H1 (cell line): Measurements from ENCODE around the gene LYRM4. TPM values are rescaled to one million over a fixed set of nuclear protein-coding genes. Genes with fewer than 3 reads are reported as not detected.

ENCODE experiments used
- CTCF ChIA-PET: fragments of 300-600 bp; sonication (Branson Sonifier 250); formaldehyde crosslinking; loops from one replicate; lab custom pipeline; 2021; ENCODE audit not compliant: partially characterized antibody; lab: Charles Lee
- POLR2A ChIA-PET: fragments of 300-600 bp; sonication (Branson Sonifier 250); formaldehyde crosslinking; loops from one replicate; lab custom pipeline; 2021; ENCODE audit warnings: inconsistent platforms; ENCODE audit not compliant: partially characterized antibody; lab: Charles Lee
- DNase-seq, 2 experiments: peaks; one replicate each; pipeline versions ENCODE4 v3.0.0 to v3.0.0-alpha.2; 2010 to 2022; ENCODE audit warnings: low spot score in 2 of 2, low read depth in 1 of 2, mixed read lengths in 1 of 2
- FAIRE-seq: peaks from 2 replicates; lab custom pipeline; 2011; peaks lifted over from hg19 to GRCh38; lab: Jason Lieb, UNC
- H2AFZ ChIP-seq: 2 replicates; pipeline ENCODE4 v1.8.1; 2012; ENCODE audit warnings: low read length, inconsistent platforms
- H2AK5ac ChIP-seq: 2 replicates; pipeline ENCODE4 v1.6.1; 2013; ENCODE audit warnings: low read depth, low read length
- H2BK120ac ChIP-seq: replicated peaks from 2 replicates; pipeline ENCODE3; 2013; ENCODE audit warnings: low read depth, low read length, inconsistent platforms
- H2BK12ac ChIP-seq: 2 replicates; pipeline ENCODE4 v1.6.1; 2013; ENCODE audit warnings: low read depth, low read length
- H2BK15ac ChIP-seq: 2 replicates; pipeline ENCODE4 v1.6.1; 2013; ENCODE audit warnings: low read length
- H2BK20ac ChIP-seq: 2 replicates; pipeline ENCODE4 v1.6.1; 2013; ENCODE audit warnings: low read length
- H2BK5ac ChIP-seq: 2 replicates; pipeline ENCODE4 v1.6.1; 2013; ENCODE audit warnings: low read depth, low read length
- H3K14ac ChIP-seq: 2 replicates; pipeline ENCODE4 v1.6.1; 2013; ENCODE audit warnings: inconsistent platforms; ENCODE audit not compliant: insufficient read length
- H3K18ac ChIP-seq: 2 replicates; pipeline ENCODE4 v1.6.1; 2013; ENCODE audit warnings: low read length; ENCODE audit errors: extremely low read depth
- H3K23ac ChIP-seq: 2 replicates; pipeline ENCODE4 v1.6.1; 2013; ENCODE audit warnings: inconsistent platforms; ENCODE audit not compliant: insufficient read length
- H3K23me2 ChIP-seq: 2 replicates; pipeline ENCODE4 v1.6.1; 2013; ENCODE audit warnings: low read depth, low read length
- H3K27ac ChIP-seq: 2 replicates; pipeline ENCODE4 v1.6.1; 2011; ENCODE audit warnings: low read depth, low read length, inconsistent platforms
- H3K27me3 ChIP-seq, 4 experiments: replicated peaks in 1 of 4; 1 replicate in 1 of 4; 2 replicates in 3 of 4; pipeline versions ENCODE4 v1.6.1 to v1.8.1; 2011 to 2013; ENCODE audit warnings: low read length in 3 of 4, mild to moderate bottlenecking in 3 of 4, inconsistent platforms in 2 of 4, mixed read lengths in 2 of 4, moderate library complexity in 1 of 4; ENCODE audit not compliant: control insufficient read depth in 3 of 4, insufficient read depth in 3 of 4; ENCODE audit errors: extremely low read depth in 1 of 4
- H3K36me3 ChIP-seq, 4 experiments: 2 replicates each; pipeline versions ENCODE4 v1.6.1 to v1.8.1; 2011 to 2013; ENCODE audit warnings: mild to moderate bottlenecking in 4 of 4, low read length in 3 of 4, moderate library complexity in 2 of 4, control low read depth in 1 of 4, inconsistent platforms in 1 of 4; ENCODE audit not compliant: insufficient read depth in 4 of 4, control insufficient read depth in 2 of 4
- H3K4ac ChIP-seq: replicated peaks from 2 replicates; pipeline ENCODE3; 2013; ENCODE audit warnings: low read length, low read depth, mixed read lengths, inconsistent platforms; ENCODE audit not compliant: insufficient read length
- H3K4me1 ChIP-seq, 4 experiments: replicated peaks in 1 of 4; 1 replicate in 1 of 4; 2 replicates in 3 of 4; pipeline versions ENCODE4 v1.6.1 to v1.8.1; 2011 to 2013; ENCODE audit warnings: low read length in 3 of 4, inconsistent platforms in 2 of 4, mixed read lengths in 1 of 4; ENCODE audit not compliant: insufficient read depth in 4 of 4, control insufficient read depth in 3 of 4
- H3K4me2 ChIP-seq, 2 experiments: 2 replicates each; pipeline versions ENCODE4 v1.6.1 to v1.8.1; 2011 to 2013; ENCODE audit warnings: low read depth in 2 of 2, low read length in 2 of 2, control low read depth in 1 of 2, inconsistent platforms in 1 of 2, mild to moderate bottlenecking in 1 of 2; ENCODE audit not compliant: insufficient read depth in 1 of 2
- H3K4me3 ChIP-seq, 4 experiments: fragments of 200-600, 300-600 bp in 1 of 4; sonication (generic), shearing (Covaris generic), sonication (Bioruptor Twin) in 1 of 4; 2 replicates each; pipeline versions ENCODE4 v1.5.1 to v1.8.1; 2011 to 2016; ENCODE audit warnings: low read length in 4 of 4, low read depth in 3 of 4, control low read depth in 2 of 4, inconsistent platforms in 2 of 4, mild to moderate bottlenecking in 2 of 4, mixed read lengths in 1 of 4, moderate library complexity in 1 of 4; ENCODE audit not compliant: insufficient read depth in 2 of 4; ENCODE audit errors: extremely low read depth in 1 of 4
- H3K56ac ChIP-seq: replicated peaks from 2 replicates; pipeline ENCODE3; 2013; ENCODE audit warnings: low read depth, mild to moderate bottlenecking, mixed read lengths, low read length, inconsistent platforms; ENCODE audit not compliant: insufficient read length
- H3K79me1 ChIP-seq: 2 replicates; pipeline ENCODE4 v1.6.1; 2013; ENCODE audit warnings: low read depth, low read length, control low read depth
- H3K79me2 ChIP-seq, 2 experiments: 2 replicates each; pipeline versions ENCODE4 v1.6.1 to v1.8.1; 2012 to 2013; ENCODE audit warnings: low read length in 2 of 2, mild to moderate bottlenecking in 2 of 2, inconsistent platforms in 1 of 2; ENCODE audit not compliant: insufficient read depth in 2 of 2, control insufficient read depth in 1 of 2
- H3K9ac ChIP-seq, 4 experiments: replicated peaks in 1 of 4; 1 replicate in 1 of 4; 2 replicates in 3 of 4; pipeline versions ENCODE4 v1.6.1 to v1.8.1; 2011 to 2013; ENCODE audit warnings: low read depth in 3 of 4, low read length in 3 of 4, control low read depth in 2 of 4, mild to moderate bottlenecking in 2 of 4, moderate library complexity in 2 of 4, inconsistent platforms in 1 of 4; ENCODE audit errors: extremely low read depth in 1 of 4
- H3K9me3 ChIP-seq, 2 experiments: 2 replicates each; pipeline versions ENCODE4 v1.6.1 to v1.8.1; 2012 to 2013; ENCODE audit warnings: mild to moderate bottlenecking in 2 of 2, moderate library complexity in 2 of 2, control low read depth in 1 of 2, inconsistent platforms in 1 of 2, low read depth in 1 of 2, low read length in 1 of 2, mixed read lengths in 1 of 2; ENCODE audit not compliant: insufficient read depth in 2 of 2
- H4K20me1 ChIP-seq, 2 experiments: replicated peaks in 1 of 2; 2 replicates each; pipeline versions ENCODE3 to v1.8.1; 2011 to 2013; ENCODE audit warnings: inconsistent platforms in 2 of 2, low read length in 2 of 2, mild to moderate bottlenecking in 1 of 2; ENCODE audit not compliant: insufficient read depth in 2 of 2, control insufficient read depth in 1 of 2
- H4K5ac ChIP-seq: 2 replicates; pipeline ENCODE4 v1.6.1; 2013; ENCODE audit warnings: low read length, low read depth, mixed read lengths, inconsistent platforms; ENCODE audit not compliant: insufficient read length
- H4K8ac ChIP-seq: 2 replicates; pipeline ENCODE4 v1.8.0; 2013; ENCODE audit warnings: mild to moderate bottlenecking, moderate library complexity, low read length, inconsistent platforms; ENCODE audit not compliant: insufficient read depth; ENCODE audit errors: extremely low read depth
- H4K91ac ChIP-seq: replicated peaks from 2 replicates; pipeline ENCODE3; 2013; ENCODE audit warnings: low read length, mixed read lengths, inconsistent platforms; ENCODE audit not compliant: insufficient read length
- ATF2 ChIP-seq: IDR thresholded peaks from 2 replicates; pipeline ENCODE4 v1.6.1; 2012; ENCODE audit warnings: low read length, inconsistent platforms
- CBX5 ChIP-seq: fragments of 300-800, 300-1000 bp; sonication (generic); IDR thresholded peaks from 2 replicates; pipeline ENCODE4 v1.7.1; 2016; ENCODE audit warnings: antibody characterized with exemption, low read length, low read depth
- EZH2 ChIP-seq: fragments of 200-600 bp; sonication (generic); IDR thresholded peaks from 2 replicates; pipeline ENCODE4 v1.7.1; 2012; ENCODE audit warnings: low read depth, mild to moderate bottlenecking, moderate library complexity, low read length, inconsistent platforms; ENCODE audit not compliant: severe bottlenecking
- POLR2A ChIP-seq, 2 experiments: IDR thresholded peaks; 1 replicate in 1 of 2; 2 replicates in 1 of 2; pipeline ENCODE4 v1.6.1; 2011; ENCODE audit warnings: low read depth in 2 of 2, low read length in 2 of 2, mild to moderate bottlenecking in 2 of 2; ENCODE audit errors: control extremely low read depth in 1 of 2
- RBBP5 ChIP-seq: IDR thresholded peaks from 2 replicates; pipeline ENCODE4 v1.7.1; 2012; ENCODE audit warnings: low read depth, mild to moderate bottlenecking, inconsistent platforms, low read length, moderate library complexity, borderline replicate concordance
- RFX5 ChIP-seq: IDR thresholded peaks from 2 replicates; pipeline ENCODE4 v1.6.1; 2011; ENCODE audit warnings: low read depth, low read length, improper control_type of control experiment, borderline replicate concordance
- SAP30 ChIP-seq: fragments of 300-600 bp; sonication (generic); IDR thresholded peaks from 2 replicates; pipeline ENCODE4 v1.7.1; 2012; ENCODE audit warnings: low read length, moderate library complexity, mild to moderate bottlenecking, inconsistent platforms; ENCODE audit not compliant: insufficient read depth, insufficient replicate concordance
- SIN3A ChIP-seq, 2 experiments: IDR thresholded peaks in 1 of 2; conservative IDR thresholded peaks in 1 of 2; 2 replicates each; pipeline ENCODE4 v1.6.1; 2011 to 2012; ENCODE audit warnings: low read length in 2 of 2, improper control_type of control experiment in 1 of 2, low read depth in 1 of 2, mild to moderate bottlenecking in 1 of 2
- SUZ12 ChIP-seq: fragments of 200-600 bp; sonication (generic); IDR thresholded peaks from 2 replicates; pipeline ENCODE4 v1.6.1; 2012; ENCODE audit warnings: mild to moderate bottlenecking, inconsistent platforms, low read length, moderate library complexity, mixed read lengths
- USF2 ChIP-seq: IDR thresholded peaks from 2 replicates; pipeline ENCODE4 v1.6.1; 2011; ENCODE audit warnings: low read length, improper control_type of control experiment
- YY1 ChIP-seq: IDR thresholded peaks from 2 replicates; pipeline ENCODE4 v1.6.1; 2011; ENCODE audit warnings: low read depth, mild to moderate bottlenecking, low read length
- WGBS, 2 experiments: shearing (Covaris generic) in 1 of 2; methylation state at CpG; one replicate each; pipeline versions ENCODE4 v1.1.6 to v1.1.7; 2013 to 2015; ENCODE audit warnings: low lambda C conversion rate in 2 of 2, mixed read lengths in 2 of 2, inconsistent platforms in 1 of 2, low coverage in 1 of 2, missing lambda C conversion rate in 1 of 2; ENCODE audit not compliant: insufficient replicate concordance in 2 of 2, insufficient coverage in 1 of 2, insufficient read length in 1 of 2; ENCODE audit errors: extremely low coverage in 1 of 2, missing lambda C conversion rate in 1 of 2; 5-methylcytosine and 5-hydroxymethylcytosine counted together
- polyA plus RNA-seq, 7 experiments: library from polyadenylated mRNA; depleted of rRNA in 3 of 7; stranded (reverse) in 5 of 7; unstranded in 2 of 7; fragments of >200 nt in 5 of 7; fragments of 200-250 nt in 2 of 7; gene quantifications; 1 replicate in 5 of 7; 2 replicates in 1 of 7; 4 replicates in 1 of 7; pipeline versions ENCODE4 v1.2.1 to v1.2.3, GENCODE V29; 2011 to 2013; ENCODE audit warnings: missing spikeins in 2 of 7, mixed read lengths in 2 of 7
- total RNA-seq: library from RNA; stranded (reverse); fragmentation: NEBNext Ultra II Directional; extraction: Animal tissue kit (Norgen Biotek cat#: 25700); gene quantifications from 2 replicates; pipeline ENCODE4 v1.2.1, GENCODE V29; 2021

LYRM4 gene
- total and polyA plus RNA-seq, 2 of the 8 experiments (the other 6 are each of a cell fraction or from before 2014, with no cell fraction given): 56.6 to 62.8 TPM

GRCh38 chr6:5113096-5113495 is 147.7 kb downstream of the LYRM4 start:
- Histone ChIP-seq H3K4me3 (no peak overlapping the region), H2AFZ (no peak overlapping the region), H3K9ac (no peak overlapping the region), H4K5ac (no peak overlapping the region), H3K23me2 (no peaks in the 10 kb centered on the region), H3K79me2 (no peaks in the 10 kb centered on the region), H3K4ac (no peak overlapping the region), H3K27me3 (no peaks in the 10 kb centered on the region), H3K56ac (no peak overlapping the region), H4K20me1 (peaks cover 1 to 4% of the 10 kb centered on the region in 2 experiments), H2BK120ac (no peak overlapping the region), H3K23ac (no peak overlapping the region), H4K91ac (no peak overlapping the region), H4K8ac (no peak overlapping the region), H3K27ac (no peak overlapping the region), H3K18ac (no peak overlapping the region), H3K4me1 (no peaks in the 10 kb centered on the region), H2AK5ac (no peak overlapping the region), H2BK15ac (no peak overlapping the region), H3K36me3 (no peaks in the 10 kb centered on the region), H3K14ac (no peak overlapping the region), H3K9me3 (no peaks in the 10 kb centered on the region), H3K79me1 (no peaks in the 10 kb centered on the region), H2BK20ac (no peak overlapping the region), H2BK5ac (no peak overlapping the region), H3K4me2 (no peak overlapping the region), H2BK12ac (no peak overlapping the region)
- CTCF ChIA-PET: interaction anchor here (0.8 to 1.3 kb wide), 2 partner anchors 12 to 16 kb away, joined by 3 read pairs; no protein-coding TSS in a partner anchor
- POLR2A ChIA-PET: no interaction called here
- WGBS, 2 experiments: 91% methylated on average over 13 of the region's 13 CpGs; no CpG with 5 or more reads in 1 of the 2 experiments
- FAIRE-seq: no peak
- DNase-seq: no peak
- no peak for TF ChIP-seq USF2
- TF ChIP-seq RFX5: no peak
- no peak for TF ChIP-seq YY1
- no peak for TF ChIP-seq ATF2
- TF ChIP-seq POLR2A (IDR thresholded peaks at IDR 0.05; ENCODE audit: control extremely low read depth in 1 of 2, low read depth in 2 of 2, low read length in 2 of 2): no peak
- TF ChIP-seq SIN3A (conservative IDR thresholded peaks at IDR 0.05 in 1 of 2, IDR thresholded peaks at IDR 0.05 in 1 of 2; ENCODE audit: low read depth in 1 of 2, low read length in 2 of 2): no peak
- TF ChIP-seq RBBP5: no peak
- no peak for TF ChIP-seq CBX5
- no peak for TF ChIP-seq SUZ12
- no peak for TF ChIP-seq EZH2
- TF ChIP-seq SAP30: no peak
